Right lobe of liver (tissue), 6 donors: ENCODE data around the gene GNPTG. TPM values are rescaled to one million over a fixed set of nuclear protein-coding genes. Genes with fewer than 3 reads are reported as not detected.

Source experiments
- ATAC-seq, 4 donors: fragments of 200-7000 bp; cut with Tn5 transposase; one replicate each; pipeline ENCODE4 v1.9.1; 2020; ENCODE audit warnings: mild to moderate bottlenecking in 4 of 4, moderate library complexity in 4 of 4
- DNase-seq, 3 donors: peaks; one replicate each; pipeline ENCODE4 v3.0.0-alpha.2; 2020
- H3K27ac ChIP-seq, 3 donors: fragments of 200-600 bp; one replicate each; pipeline ENCODE4 v1.8.0; 2022
- H3K27me3 ChIP-seq, 2 donors: fragments of 200-600 bp; one replicate each; pipeline ENCODE4 v1.8.0; 2022
- H3K36me3 ChIP-seq, 4 donors: fragments of 200-600 bp; sonication (generic) in 1 of 4; one replicate each; pipeline versions ENCODE4 v1.5.1 to v1.8.0; 2017 to 2022; ENCODE audit warnings: control low read depth in 1 of 4
- H3K4me1 ChIP-seq, 4 donors: fragments of 200-600 bp; sonication (generic) in 1 of 4; one replicate each; pipeline versions ENCODE4 v1.5.1 to v1.8.0; 2017 to 2022; ENCODE audit warnings: control low read depth in 1 of 4
- H3K4me3 ChIP-seq, 3 donors: fragments of 200-600 bp; one replicate each; pipeline ENCODE4 v1.8.0; 2022
- H3K9me3 ChIP-seq, 4 donors: fragments of 200-600 bp; sonication (generic) in 1 of 4; one replicate each; pipeline versions ENCODE4 v1.5.1 to v1.8.0; 2017 to 2022; ENCODE audit warnings: control low read depth in 1 of 4
- POLR2A ChIP-seq: fragments of 450-650 bp; IDR thresholded peaks from one replicate; pipeline ENCODE4 v1.6.1; 2017; ENCODE audit warnings: antibody characterized with exemption, mild to moderate bottlenecking
- WGBS: methylation state at CpG from one replicate; pipeline ENCODE4 v1.1.6; 2018; ENCODE audit warnings: low coverage, low lambda C conversion rate; ENCODE audit not compliant: insufficient coverage; ENCODE audit errors: missing lambda C conversion rate; 5-methylcytosine and 5-hydroxymethylcytosine counted together
- intact Hi-C, 2 donors: fragments of 100-400 bp; cut with DNase I; formaldehyde crosslinking; loops; one replicate each; pipeline versions ENCODE4 v1.11.2 to v1.14.1; 2022
- total RNA-seq, 6 experiments: library from RNA; depleted of rRNA in 2 of 6; stranded (reverse); fragments of >200 nt in 2 of 6; fragmentation: NEBNext Ultra II Directional in 3 of 6; extraction: Animal tissue kit (Norgen Biotek cat#: 25700) in 3 of 6; gene quantifications; one replicate each; pipeline versions ENCODE4 v1.1.0 to v1.2.4, GENCODE V29; 2016 to 2023
- TF ChIP-seq, protein P1 (sequence below), 4 donors: fragments of 200-600 bp in 3 of 4; fragments of 450-650 bp in 1 of 4; IDR thresholded peaks; one replicate each; pipeline versions ENCODE4 v1.5.1 to v1.8.0; 2016 to 2022; ENCODE audit warnings: antibody characterized with exemption in 4 of 4, mild to moderate bottlenecking in 2 of 4
- donor health status: DM: no; HTN: yes; CAD: no.
- donor health status: DM: no; HTN: no; CAD: no.
- donor health status: DM: no; HTN: no; CAD: no.
- donor health status: DM: no; HTN: yes; CAD: no.
- donor health status: DM: no; HTN: yes; CAD: no.

Gene GNPTG
- total RNA-seq, 6 experiments from 2014 or later: 44.3 to 72.8 (median 63.0) TPM

DNA sequence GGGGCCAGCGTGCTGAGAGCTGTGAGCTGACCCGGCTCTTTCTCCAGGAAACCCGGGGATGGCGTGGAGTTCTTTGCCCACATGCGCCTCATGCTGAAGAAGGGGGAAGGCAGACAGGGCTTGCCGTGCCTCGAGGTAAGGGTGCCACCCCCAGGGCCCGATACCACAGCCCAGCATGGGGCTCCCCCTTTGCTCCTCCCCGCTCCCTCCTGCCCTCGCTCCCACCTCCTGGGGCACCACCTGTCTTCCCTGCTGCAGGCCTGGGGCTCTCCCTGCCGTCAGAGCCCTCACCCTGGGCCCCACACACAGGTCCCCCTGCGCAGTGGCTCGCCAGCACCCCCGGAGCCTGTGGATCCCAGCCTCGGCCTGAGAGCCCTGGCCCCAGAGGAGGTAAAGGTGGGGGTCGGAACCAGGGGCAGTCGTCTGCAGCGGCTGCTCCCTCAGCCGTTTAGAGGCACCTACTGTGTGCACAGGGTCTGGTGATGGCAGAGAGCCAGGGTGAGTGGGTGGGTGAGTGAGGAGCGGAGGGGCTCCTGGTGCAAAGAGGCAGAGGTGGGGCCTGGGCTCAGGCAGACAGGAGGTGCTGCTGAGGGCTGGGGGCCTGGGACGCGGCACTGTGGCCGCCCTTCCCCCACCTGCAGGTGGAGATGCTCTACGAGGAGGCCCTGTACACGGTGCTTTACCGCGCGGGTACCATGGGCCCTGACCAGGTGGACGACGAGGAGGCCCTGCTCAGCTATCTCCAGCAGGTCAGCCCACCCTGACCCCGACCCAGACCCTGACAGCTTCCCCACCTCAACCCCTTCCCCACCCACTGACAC is 12.7 kb upstream of the GNPTG start:
- no peak for ATAC-seq
- no peak for DNase-seq
- no peaks in the 10 kb centered on the region for H3K9me3 ChIP-seq
- WGBS: 47% methylated on average over 10 of the region's 31 CpGs
- H3K4me1 ChIP-seq: peaks cover 0 to 13% (median 6%) of the 10 kb centered on the region in 4 donors
- H3K27me3 ChIP-seq: no peaks in the 10 kb centered on the region
- H3K4me3 ChIP-seq: no peak overlapping the region
- H3K27ac ChIP-seq: no peak overlapping the region
- no peaks in the 10 kb centered on the region for H3K36me3 ChIP-seq
- intact Hi-C loops: no loop called here
- no peak for TF ChIP-seq POLR2A
- TF ChIP-seq, protein P1, sequence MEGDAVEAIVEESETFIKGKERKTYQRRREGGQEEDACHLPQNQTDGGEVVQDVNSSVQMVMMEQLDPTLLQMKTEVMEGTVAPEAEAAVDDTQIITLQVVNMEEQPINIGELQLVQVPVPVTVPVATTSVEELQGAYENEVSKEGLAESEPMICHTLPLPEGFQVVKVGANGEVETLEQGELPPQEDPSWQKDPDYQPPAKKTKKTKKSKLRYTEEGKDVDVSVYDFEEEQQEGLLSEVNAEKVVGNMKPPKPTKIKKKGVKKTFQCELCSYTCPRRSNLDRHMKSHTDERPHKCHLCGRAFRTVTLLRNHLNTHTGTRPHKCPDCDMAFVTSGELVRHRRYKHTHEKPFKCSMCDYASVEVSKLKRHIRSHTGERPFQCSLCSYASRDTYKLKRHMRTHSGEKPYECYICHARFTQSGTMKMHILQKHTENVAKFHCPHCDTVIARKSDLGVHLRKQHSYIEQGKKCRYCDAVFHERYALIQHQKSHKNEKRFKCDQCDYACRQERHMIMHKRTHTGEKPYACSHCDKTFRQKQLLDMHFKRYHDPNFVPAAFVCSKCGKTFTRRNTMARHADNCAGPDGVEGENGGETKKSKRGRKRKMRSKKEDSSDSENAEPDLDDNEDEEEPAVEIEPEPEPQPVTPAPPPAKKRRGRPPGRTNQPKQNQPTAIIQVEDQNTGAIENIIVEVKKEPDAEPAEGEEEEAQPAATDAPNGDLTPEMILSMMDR (IDR thresholded peaks at IDR 0.05): no peak

DNA sequence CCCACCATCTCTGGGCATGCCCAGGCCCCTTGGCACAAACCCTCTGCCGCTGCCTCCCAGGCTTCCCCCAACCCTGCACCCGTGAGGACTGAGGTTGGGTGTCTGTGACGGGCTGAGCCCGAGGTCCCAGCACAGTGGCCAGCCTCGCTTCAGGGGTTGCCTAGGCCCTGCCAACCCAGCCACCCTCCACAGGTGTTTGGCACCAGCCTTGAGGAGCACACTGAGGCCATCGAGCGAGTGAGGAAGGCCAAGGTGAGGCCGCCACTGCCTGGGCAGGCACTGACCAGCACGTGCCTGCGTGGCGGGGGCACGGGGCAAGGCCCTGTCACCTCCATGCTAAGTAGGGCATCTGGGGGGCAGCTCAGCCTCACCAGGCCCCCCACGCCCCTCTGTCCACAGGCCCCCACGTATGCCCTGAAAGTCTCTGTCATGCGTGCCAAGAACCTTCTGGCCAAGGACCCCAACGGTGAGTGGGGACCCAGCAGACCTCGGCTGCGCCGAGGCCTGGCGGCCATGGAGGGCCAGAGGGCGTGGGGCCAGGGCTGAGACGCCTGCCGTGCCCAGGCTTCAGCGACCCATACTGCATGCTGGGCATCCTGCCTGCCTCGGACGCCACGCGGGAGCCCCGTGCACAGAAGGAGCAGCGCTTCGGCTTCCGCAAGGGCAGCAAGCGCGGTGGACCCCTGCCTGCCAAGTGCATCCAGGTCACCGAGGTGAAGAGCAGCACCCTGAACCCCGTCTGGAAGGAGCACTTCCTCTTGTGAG is 10.8 kb upstream of the GNPTG start:
- Histone ChIP-seq H3K4me1 (peaks cover 0 to 13% (median 6%) of the 10 kb centered on the region in 4 donors), H3K4me3 (no peak overlapping the region), H3K36me3 (no peaks in the 10 kb centered on the region), H3K9me3 (no peaks in the 10 kb centered on the region), H3K27ac (no peak overlapping the region), H3K27me3 (no peaks in the 10 kb centered on the region)
- WGBS: 40% methylated on average over 1 of the region's 36 CpGs
- TF ChIP-seq, protein P1 (IDR thresholded peaks at IDR 0.05): no peak
- no peak for TF ChIP-seq POLR2A
- ATAC-seq (no peak), DNase-seq (no peak)
- intact Hi-C loops: no loop called here

DNA sequence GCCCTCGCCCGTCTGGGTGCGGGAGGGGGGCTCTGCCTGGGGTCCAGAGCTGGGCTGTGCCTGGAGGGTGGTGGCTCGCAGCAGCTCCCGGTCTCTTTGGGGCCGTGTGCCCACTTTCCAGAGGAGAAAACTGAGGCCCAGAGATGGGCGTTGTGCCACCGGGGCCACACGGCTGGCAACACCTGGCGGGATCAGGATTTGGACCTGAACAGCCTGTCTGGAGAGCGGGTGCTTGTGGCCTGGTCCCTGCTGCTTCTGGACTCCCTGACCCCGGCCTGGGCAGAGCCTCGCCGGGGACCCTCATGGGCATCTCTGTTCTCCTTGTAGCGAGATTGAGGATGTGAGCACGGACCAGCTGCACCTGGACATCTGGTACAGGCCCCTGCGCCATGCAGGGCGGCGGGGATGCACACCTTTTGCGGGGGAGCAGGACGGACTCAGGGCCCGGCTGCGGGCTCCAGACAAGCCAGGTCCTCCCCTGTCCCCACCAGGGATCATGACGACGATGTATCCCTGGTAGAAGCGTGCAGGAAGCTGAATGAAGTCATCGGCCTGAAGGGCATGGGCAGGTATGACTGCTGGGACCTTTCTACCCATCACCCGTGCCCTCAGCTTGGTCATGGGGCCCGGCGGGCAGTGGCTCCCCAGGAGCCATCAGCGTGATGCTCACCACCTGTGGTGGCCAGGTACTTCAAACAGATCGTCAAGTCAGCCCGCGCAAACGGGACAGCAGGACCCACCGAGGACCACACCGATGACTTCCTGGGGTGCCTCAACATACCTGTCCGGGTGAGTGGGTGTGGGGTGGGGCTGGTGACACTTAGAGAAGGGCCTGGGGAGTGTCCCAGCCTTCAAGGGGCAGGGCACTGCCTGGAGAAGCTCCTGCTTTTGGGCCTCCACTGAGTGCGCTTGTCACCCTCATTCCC is 10.0 kb upstream of the GNPTG start:
- Histone ChIP-seq H3K36me3 (no peaks in the 10 kb centered on the region), H3K9me3 (no peaks in the 10 kb centered on the region), H3K27ac (no peak overlapping the region), H3K4me3 (no peak overlapping the region), H3K4me1 (peaks cover 0 to 13% (median 6%) of the 10 kb centered on the region in 4 donors), H3K27me3 (no peaks in the 10 kb centered on the region)
- ATAC-seq: no peak
- TF ChIP-seq POLR2A: no peak
- TF ChIP-seq, protein P1 (IDR thresholded peaks at IDR 0.05): no peak
- no CpG with 5 or more reads among the region's 39 CpGs for WGBS
- intact Hi-C loops: no loop called here
- no peak for DNase-seq
